Measurements from ENCODE around the gene CATSPERD.

DNA sequence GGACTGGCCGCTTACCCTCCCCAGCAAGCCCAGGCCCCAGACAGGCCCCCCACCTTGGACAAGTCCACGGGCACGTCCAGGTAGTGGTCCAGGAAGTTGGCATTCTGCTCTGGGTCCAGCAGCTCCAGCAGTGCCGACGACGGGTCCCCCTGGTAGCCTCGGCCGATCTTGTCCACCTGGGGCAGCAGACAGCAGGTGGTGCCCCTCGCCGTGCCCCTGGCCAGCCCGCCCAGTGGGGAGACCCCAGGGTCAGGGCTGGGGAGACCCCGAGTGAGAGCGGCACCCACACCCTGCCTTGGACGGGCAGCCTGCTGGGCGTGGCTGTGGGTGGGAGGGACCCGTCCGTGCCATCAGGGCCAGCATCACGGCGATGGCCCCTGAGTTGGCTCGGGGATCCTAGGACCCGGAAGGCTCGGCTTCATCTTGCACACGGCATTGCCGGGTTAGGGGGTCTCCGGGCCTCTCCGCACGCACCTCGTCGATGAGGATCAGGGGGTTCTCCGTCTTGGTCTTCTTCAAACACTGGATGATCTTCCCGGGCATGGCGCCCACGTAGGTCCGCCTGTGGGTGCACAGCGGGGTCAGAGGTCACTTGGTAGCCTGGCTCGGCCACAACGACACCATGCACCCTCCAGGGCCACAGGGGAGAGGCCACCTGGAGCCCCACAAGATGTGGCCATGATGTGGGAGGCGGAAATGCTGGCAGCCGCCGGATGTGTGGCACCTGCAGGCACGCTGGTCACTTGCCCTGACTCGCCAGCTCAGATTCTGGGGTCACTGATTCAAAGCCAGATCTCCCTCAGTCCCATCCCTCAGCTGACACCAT is 24.0 kb upstream of the CATSPERD start:
- no peak for TF ChIP-seq CTCF (IDR thresholded peaks at IDR 0.05)
- no peak for TF ChIP-seq POLR2AphosphoS5 (IDR thresholded peaks at IDR 0.05)

All from breast epithelium (tissue), 3 donors.